ENCODE measurements around the gene PLCB1. TPM values are rescaled to one million over a fixed set of nuclear protein-coding genes. Genes with fewer than 3 reads are reported as not detected.

Gene PLCB1
- total and polyA plus RNA-seq, 2 donors (not counting 3 experiments of a cell fraction or from before 2014, with no cell fraction given), result 10.2 to 53.4 TPM

- FAIRE-seq (peak; percentile 37), DNase-seq (ENCODE audit: low read depth, low spot score) (peak; percentile 26)
- no TSS peak for BruUV-seq (replicated peaks)
- Histone ChIP-seq H3K9me1 (replicated peaks; ENCODE audit: control insufficient read depth, extremely low read depth, insufficient read depth, low read length) (no peaks in the 10 kb centered on the region), H3K9me3 (replicated peaks; ENCODE audit: control insufficient read depth, insufficient read depth, low read length) (no peaks in the 10 kb centered on the region), H3K27ac (ENCODE audit: insufficient read depth, low read depth, low read length) (no peak overlapping the region), H3K36me3 (ENCODE audit: control insufficient read depth in 2 of 2, extremely low read depth in 1 of 2, insufficient read depth in 2 of 2, low read length in 2 of 2) (no peaks in the 10 kb centered on the region), H3K79me2 (ENCODE audit: control insufficient read depth, insufficient read depth, low read length) (no peaks in the 10 kb centered on the region), H4K20me1 (replicated peaks; ENCODE audit: control insufficient read depth, extremely low read depth, insufficient read depth, low read length) (no peaks in the 10 kb centered on the region), H3K27me3 (ENCODE audit: control insufficient read depth in 2 of 2, insufficient read depth in 2 of 2, low read length in 2 of 2) (no peaks in the 10 kb centered on the region), H2AFZ (ENCODE audit: low read depth, low read length) (no peak overlapping the region), H3K9ac (replicated peaks; ENCODE audit: extremely low read depth, insufficient read depth, low read length) (no peak overlapping the region), H3K4me3 (replicated peaks in 1 of 3; ENCODE audit: insufficient read depth in 1 of 3, low read depth in 1 of 3, low read length in 3 of 3) (no peak overlapping the region), H3K4me1 (ENCODE audit: control insufficient read depth, extremely low read depth, insufficient read depth, low read length) (peaks cover 4% of the 10 kb centered on the region), H3K4me2 (ENCODE audit: insufficient read depth, low read length) (no peak overlapping the region)
- ChIA-PET POLR2A (no interaction called here), CTCF (interaction anchor here (1.9 kb wide), 1 partner anchor 14 kb away, joined by 5 read pairs; no protein-coding TSS in a partner anchor)
- TF ChIP-seq JUN (IDR thresholded peaks at IDR 0.05; ENCODE audit: borderline replicate concordance, insufficient read depth, insufficient read length, low read depth), result no peak
- peak; percentile 43 for TF ChIP-seq FOS (IDR thresholded peaks at IDR 0.05; ENCODE audit: borderline replicate concordance, insufficient read depth, low read length)
- dilution Hi-C loops (cut with MboI; ENCODE audit: extremely low pct_ligation_motif_present, low sequenced_read_pairs) (no loop called here), intact Hi-C loops (cut with micrococcal nuclease) (no loop called here)
These were observed 501.3 kb downstream of the PLCB1 start for GRCh38 chr20:8633366-8633765.

GRCh38 chr20:8635048-8635572 is 503.0 kb downstream of the PLCB1 start:
- Histone ChIP-seq H3K4me1 (ENCODE audit: control insufficient read depth, extremely low read depth, insufficient read depth, low read length) (peaks cover 4% of the 10 kb centered on the region), H3K9ac (replicated peaks; ENCODE audit: extremely low read depth, insufficient read depth, low read length) (no peak overlapping the region), H3K9me3 (replicated peaks; ENCODE audit: control insufficient read depth, insufficient read depth, low read length) (no peaks in the 10 kb centered on the region), H2AFZ (ENCODE audit: low read depth, low read length) (no peak overlapping the region), H4K20me1 (replicated peaks; ENCODE audit: control insufficient read depth, extremely low read depth, insufficient read depth, low read length) (no peaks in the 10 kb centered on the region), H3K27me3 (ENCODE audit: control insufficient read depth in 2 of 2, insufficient read depth in 2 of 2, low read length in 2 of 2) (no peaks in the 10 kb centered on the region), H3K4me3 (replicated peaks in 1 of 3; ENCODE audit: insufficient read depth in 1 of 3, low read depth in 1 of 3, low read length in 3 of 3) (no peak overlapping the region), H3K79me2 (ENCODE audit: control insufficient read depth, insufficient read depth, low read length) (no peaks in the 10 kb centered on the region), H3K9me1 (replicated peaks; ENCODE audit: control insufficient read depth, extremely low read depth, insufficient read depth, low read length) (no peaks in the 10 kb centered on the region), H3K36me3 (ENCODE audit: control insufficient read depth in 2 of 2, extremely low read depth in 1 of 2, insufficient read depth in 2 of 2, low read length in 2 of 2) (no peaks in the 10 kb centered on the region), H3K4me2 (ENCODE audit: insufficient read depth, low read length) (no peak overlapping the region), H3K27ac (ENCODE audit: insufficient read depth, low read depth, low read length) (no peak overlapping the region)
- intact Hi-C loops (cut with micrococcal nuclease), result no loop called here
- dilution Hi-C loops (cut with MboI; ENCODE audit: extremely low pct_ligation_motif_present, low sequenced_read_pairs), result no loop called here
- FAIRE-seq (no peak), DNase-seq (ENCODE audit: low read depth, low spot score) (no peak)
- CTCF ChIA-PET, result interaction anchor here (1.0 to 1.9 kb wide), 2 partner anchors 12 to 16 kb away, joined by 4 to 5 read pairs; no protein-coding TSS in a partner anchor
- no TSS peak for BruUV-seq (replicated peaks)
- TF ChIP-seq CTCF (IDR thresholded peaks at IDR 0.05; ENCODE audit: extremely low read depth in 1 of 2, insufficient read depth in 1 of 2, low read depth in 1 of 2, low read length in 2 of 2), result no peak
- TF ChIP-seq POLR2AphosphoS5 (IDR thresholded peaks at IDR 0.05; ENCODE audit: insufficient read depth, low read depth, low read length), result no peak
- TF ChIP-seq MYC (IDR thresholded peaks at IDR 0.05; ENCODE audit: low read depth, low read length), result no peak
- no peak for TF ChIP-seq JUN (IDR thresholded peaks at IDR 0.05; ENCODE audit: borderline replicate concordance, insufficient read depth, insufficient read length, low read depth)
- TF ChIP-seq POLR2A (IDR thresholded peaks at IDR 0.05; ENCODE audit: low read depth, low read length), result no peak
- no peak for TF ChIP-seq GATA2 (IDR thresholded peaks at IDR 0.05; ENCODE audit: insufficient read depth, insufficient read length, low read depth, low read length)
- TF ChIP-seq EZH2 (IDR thresholded peaks at IDR 0.05; ENCODE audit: borderline replicate concordance, low read depth, low read length, severe bottlenecking), result no peak
- TF ChIP-seq MAX (IDR thresholded peaks at IDR 0.05; ENCODE audit: insufficient read depth, insufficient read length), result no peak
- no peak for TF ChIP-seq FOS (IDR thresholded peaks at IDR 0.05; ENCODE audit: borderline replicate concordance, insufficient read depth, low read length)
- POLR2A ChIA-PET, result no interaction called here
